ENCODE results near the gene KIRREL1. TPM values are rescaled to one million over a fixed set of nuclear protein-coding genes. Genes with fewer than 3 reads are reported as not detected.

KIRREL1 gene
- total RNA-seq, 1 experiment from 2014 or later, result 30.5 TPM

- Histone ChIP-seq H2AFZ (ENCODE audit: low read length) (no peak overlapping the region), H4K5ac (ENCODE audit: insufficient read length, low read depth, low read length) (no peak overlapping the region), H3K79me2 (ENCODE audit: insufficient read depth, low read length) (no peaks in the 10 kb centered on the region), H2BK20ac (ENCODE audit: low read depth, low read length, poor library complexity, severe bottlenecking) (no peak overlapping the region), H3K4me1 (ENCODE audit: insufficient read depth, low read length) (no peaks in the 10 kb centered on the region), H3K4ac (ENCODE audit: low read depth, low read length) (no peak overlapping the region), H3K9ac (ENCODE audit: extremely low read depth, insufficient read length, low read length) (no peak overlapping the region), H4K20me1 (ENCODE audit: control insufficient read depth, insufficient read depth, insufficient read length) (no peaks in the 10 kb centered on the region), H3K23me2 (ENCODE audit: insufficient read length, low read depth, low read length, poor library complexity, severe bottlenecking) (no peaks in the 10 kb centered on the region), H4K8ac (replicated peaks; ENCODE audit: insufficient read length, low read depth, low read length) (no peak overlapping the region), H3K18ac (ENCODE audit: insufficient read length, low read depth, low read length) (no peak overlapping the region), H2BK15ac (ENCODE audit: low read depth, low read length) (no peak overlapping the region), H3K27me3 (ENCODE audit: insufficient read depth, low read length) (no peaks in the 10 kb centered on the region), H3K56ac (ENCODE audit: insufficient read length, low read depth, low read length) (no peak overlapping the region), H2BK5ac (ENCODE audit: insufficient read length, low read length) (no peak overlapping the region), H3K14ac (ENCODE audit: insufficient read depth, low read length) (no peak overlapping the region), H2AK5ac (ENCODE audit: insufficient read length, low read length) (no peak overlapping the region), H3K9me3 (ENCODE audit: control insufficient read depth, low read depth, low read length) (no peaks in the 10 kb centered on the region), H3K4me2 (ENCODE audit: insufficient read depth, insufficient read length, low read length) (no peak overlapping the region), H3K23ac (ENCODE audit: insufficient read length, low read depth, low read length) (no peak overlapping the region), H3K79me1 (ENCODE audit: insufficient read depth, low read depth, low read length, poor library complexity, severe bottlenecking) (no peaks in the 10 kb centered on the region), H3T11ph (ENCODE audit: low read length) (no peak overlapping the region), H2BK120ac (ENCODE audit: low read depth, low read length, poor library complexity, severe bottlenecking) (no peak overlapping the region), H3K27ac (ENCODE audit: insufficient read length, low read depth, low read length) (no peak overlapping the region), H2BK12ac (ENCODE audit: insufficient read length, low read depth, low read length) (no peak overlapping the region), H4K91ac (ENCODE audit: insufficient read length, low read depth, low read length) (no peak overlapping the region)
- TF ChIP-seq, protein P1, sequence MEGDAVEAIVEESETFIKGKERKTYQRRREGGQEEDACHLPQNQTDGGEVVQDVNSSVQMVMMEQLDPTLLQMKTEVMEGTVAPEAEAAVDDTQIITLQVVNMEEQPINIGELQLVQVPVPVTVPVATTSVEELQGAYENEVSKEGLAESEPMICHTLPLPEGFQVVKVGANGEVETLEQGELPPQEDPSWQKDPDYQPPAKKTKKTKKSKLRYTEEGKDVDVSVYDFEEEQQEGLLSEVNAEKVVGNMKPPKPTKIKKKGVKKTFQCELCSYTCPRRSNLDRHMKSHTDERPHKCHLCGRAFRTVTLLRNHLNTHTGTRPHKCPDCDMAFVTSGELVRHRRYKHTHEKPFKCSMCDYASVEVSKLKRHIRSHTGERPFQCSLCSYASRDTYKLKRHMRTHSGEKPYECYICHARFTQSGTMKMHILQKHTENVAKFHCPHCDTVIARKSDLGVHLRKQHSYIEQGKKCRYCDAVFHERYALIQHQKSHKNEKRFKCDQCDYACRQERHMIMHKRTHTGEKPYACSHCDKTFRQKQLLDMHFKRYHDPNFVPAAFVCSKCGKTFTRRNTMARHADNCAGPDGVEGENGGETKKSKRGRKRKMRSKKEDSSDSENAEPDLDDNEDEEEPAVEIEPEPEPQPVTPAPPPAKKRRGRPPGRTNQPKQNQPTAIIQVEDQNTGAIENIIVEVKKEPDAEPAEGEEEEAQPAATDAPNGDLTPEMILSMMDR (conservative IDR thresholded peaks at IDR 0.05), result no peak
- Mint-ChIP-seq H3K4me3 (no peak overlapping the region), H3K36me3 (ENCODE audit: insufficient read depth in 1 of 3, low read depth in 3 of 3) (no peaks in the 10 kb centered on the region), H3K27me3 (ENCODE audit: low read depth) (peaks cover 32% of the 10 kb centered on the region), H3K9me3 (no peaks in the 10 kb centered on the region), H3K4me1 (no peaks in the 10 kb centered on the region), H3K27ac (no peak overlapping the region)
- DNase-seq, result no peak
- WGBS (ENCODE audit: extremely low coverage, insufficient read length, low lambda C conversion rate), result no CpG with 5 or more reads among the region's 6 CpGs
Observed at GRCh38 chr1:157955857-157956256, 37.6 kb upstream of the KIRREL1 start.

Data from H9 (cell line).